Activated CD8-positive, alpha-beta memory T cell treated with anti-CD3 and anti-CD28 coated beads, Interleukin-2, amount 10 ng/mL, durations not matched to agents 7 days and 5 days (primary cell): Measurements from ENCODE around the gene SNTG2. TPM values are rescaled to one million over a fixed set of nuclear protein-coding genes. Genes with fewer than 3 reads are reported as not detected.

Experiments used
- ATAC-seq: fragments of 150-1000 bp; cut with Tn5 transposase; one replicate; pipeline ENCODE4 v1.10.0; 2021; ENCODE audit warnings: moderate library complexity
- CTCF ChIA-PET: fragments of 350-600 bp; sonication (Branson Sonifier 250); formaldehyde crosslinking; loops from one replicate; lab custom pipeline; 2021; ENCODE audit warnings: antibody characterized with exemption; lab: Charles Lee
- DNase-seq: peaks from one replicate; pipeline ENCODE4 v3.0.0-alpha.2; 2020
- H3K27ac Mint-ChIP-seq: one replicate; pipeline ENCODE4 v1.8.0; 2021; ENCODE audit warnings: mild to moderate bottlenecking, mixed read lengths
- H3K27me3 Mint-ChIP-seq: one replicate; pipeline ENCODE4 v1.8.0; 2021; ENCODE audit warnings: mixed read lengths
- H3K36me3 Mint-ChIP-seq: one replicate; pipeline ENCODE4 v1.8.0; 2021; ENCODE audit warnings: mild to moderate bottlenecking, mixed read lengths
- H3K4me1 Mint-ChIP-seq: one replicate; pipeline ENCODE4 v1.8.0; 2021; ENCODE audit warnings: mixed read lengths
- H3K4me3 Mint-ChIP-seq: one replicate; pipeline ENCODE4 v1.8.0; 2021; ENCODE audit warnings: mild to moderate bottlenecking, moderate library complexity, mixed read lengths
- H3K9me3 Mint-ChIP-seq: one replicate; pipeline ENCODE4 v1.8.0; 2022; ENCODE audit warnings: low read depth, mixed read lengths
- total RNA-seq, 2 experiments: library from RNA; stranded (reverse); gene quantifications; one replicate each; pipeline ENCODE4 v1.2.3, GENCODE V29; 2021

The SNTG2 gene
- total RNA-seq, 2 experiments from 2014 or later = 0.37 to 1.6 TPM

GRCh38 chr2:1294900-1295299 lies 344.3 kb downstream of the SNTG2 start:
- Mint-ChIP-seq H3K4me1 (no peaks in the 10 kb centered on the region), H3K36me3 (no peaks in the 10 kb centered on the region), H3K27me3 (no peaks in the 10 kb centered on the region), H3K27ac (no peak overlapping the region), H3K4me3 (no peak overlapping the region), H3K9me3 (no peaks in the 10 kb centered on the region)
- ATAC-seq (no peak), DNase-seq (no peak)
- CTCF ChIA-PET = no interaction called here

- Mint-ChIP-seq H3K27ac (no peak overlapping the region), H3K4me1 (no peaks in the 10 kb centered on the region), H3K36me3 (no peaks in the 10 kb centered on the region), H3K9me3 (no peaks in the 10 kb centered on the region), H3K4me3 (no peak overlapping the region), H3K27me3 (no peaks in the 10 kb centered on the region)
- CTCF ChIA-PET = no interaction called here
- DNase-seq = no peak
- no peak for ATAC-seq
These were observed 345.1 kb downstream of the SNTG2 start for GRCh38 chr2:1295740-1296139.

- no peaks in the 10 kb centered on the region for H3K9me3 Mint-ChIP-seq
- no peak overlapping the region for H3K4me3 Mint-ChIP-seq
- H3K36me3 Mint-ChIP-seq = no peaks in the 10 kb centered on the region
- CTCF ChIA-PET = no interaction called here
- H3K4me1 Mint-ChIP-seq = no peaks in the 10 kb centered on the region
- no peak for ATAC-seq
- DNase-seq = no peak
- H3K27me3 Mint-ChIP-seq = no peaks in the 10 kb centered on the region
- H3K27ac Mint-ChIP-seq = no peak overlapping the region
These were observed 346.9 kb downstream of the SNTG2 start for GRCh38 chr2:1297372-1298159.

GRCh38 chr2:1299043-1299442 lies 348.4 kb downstream of the SNTG2 start:
- ATAC-seq = no peak
- no peaks in the 10 kb centered on the region for H3K9me3 Mint-ChIP-seq
- H3K27me3 Mint-ChIP-seq = no peaks in the 10 kb centered on the region
- no peak overlapping the region for H3K4me3 Mint-ChIP-seq
- H3K27ac Mint-ChIP-seq = no peak overlapping the region
- DNase-seq = no peak
- CTCF ChIA-PET = no interaction called here
- no peaks in the 10 kb centered on the region for H3K36me3 Mint-ChIP-seq
- H3K4me1 Mint-ChIP-seq = no peaks in the 10 kb centered on the region

- CTCF ChIA-PET = interaction anchor here (1.2 kb wide), 1 partner anchor 15 kb away, joined by 3 read pairs; no protein-coding TSS in a partner anchor
- no peak for ATAC-seq
These were observed 349.6 kb downstream of the SNTG2 start for GRCh38 chr2:1300284-1300683.

GRCh38 chr2:1301056-1301455 lies 350.4 kb downstream of the SNTG2 start:
- ATAC-seq = no peak
- no peak for DNase-seq
- H3K27me3 Mint-ChIP-seq = no peaks in the 10 kb centered on the region
- H3K4me3 Mint-ChIP-seq = no peak overlapping the region
- no peaks in the 10 kb centered on the region for H3K4me1 Mint-ChIP-seq
- H3K36me3 Mint-ChIP-seq = no peaks in the 10 kb centered on the region
- H3K27ac Mint-ChIP-seq = no peak overlapping the region
- CTCF ChIA-PET = no interaction called here
- H3K9me3 Mint-ChIP-seq = no peaks in the 10 kb centered on the region

More at GRCh38 chr2:1300284-1300683, 349.6 kb downstream of the SNTG2 start:
- H3K9me3 Mint-ChIP-seq = no peaks in the 10 kb centered on the region
- no peaks in the 10 kb centered on the region for H3K4me1 Mint-ChIP-seq
- no peak overlapping the region for H3K4me3 Mint-ChIP-seq
- no peaks in the 10 kb centered on the region for H3K27me3 Mint-ChIP-seq
- no peak overlapping the region for H3K27ac Mint-ChIP-seq
- DNase-seq = no peak
- H3K36me3 Mint-ChIP-seq = no peaks in the 10 kb centered on the region

GRCh38 chr2:1305342-1306013 lies 354.8 kb downstream of the SNTG2 start:
- H3K27ac Mint-ChIP-seq = no peak overlapping the region
- CTCF ChIA-PET = no interaction called here
- H3K9me3 Mint-ChIP-seq = no peaks in the 10 kb centered on the region
- H3K27me3 Mint-ChIP-seq = no peaks in the 10 kb centered on the region
- DNase-seq (no peak), ATAC-seq (no peak)
- no peaks in the 10 kb centered on the region for H3K4me1 Mint-ChIP-seq
- no peaks in the 10 kb centered on the region for H3K36me3 Mint-ChIP-seq
- H3K4me3 Mint-ChIP-seq = no peak overlapping the region

GRCh38 chr2:1306014-1306686 lies 355.5 kb downstream of the SNTG2 start:
- no peak overlapping the region for H3K27ac Mint-ChIP-seq
- no peak for ATAC-seq
- no peak for DNase-seq
- H3K27me3 Mint-ChIP-seq = no peaks in the 10 kb centered on the region
- no peaks in the 10 kb centered on the region for H3K4me1 Mint-ChIP-seq
- H3K4me3 Mint-ChIP-seq = no peak overlapping the region
- CTCF ChIA-PET = no interaction called here
- H3K36me3 Mint-ChIP-seq = no peaks in the 10 kb centered on the region
- H3K9me3 Mint-ChIP-seq = no peaks in the 10 kb centered on the region

- Mint-ChIP-seq H3K9me3 (no peaks in the 10 kb centered on the region), H3K4me3 (no peak overlapping the region), H3K27me3 (no peaks in the 10 kb centered on the region), H3K27ac (no peak overlapping the region), H3K4me1 (no peaks in the 10 kb centered on the region), H3K36me3 (no peaks in the 10 kb centered on the region)
- ATAC-seq = no peak
- CTCF ChIA-PET = no interaction called here
- no peak for DNase-seq
These were observed 356.3 kb downstream of the SNTG2 start for GRCh38 chr2:1306687-1307516.

- Mint-ChIP-seq H3K4me3 (no peak overlapping the region), H3K27ac (no peak overlapping the region), H3K4me1 (no peaks in the 10 kb centered on the region), H3K9me3 (no peaks in the 10 kb centered on the region), H3K36me3 (no peaks in the 10 kb centered on the region), H3K27me3 (no peaks in the 10 kb centered on the region)
- DNase-seq (no peak), ATAC-seq (no peak)
- CTCF ChIA-PET = no interaction called here
These were observed 357.0 kb downstream of the SNTG2 start for GRCh38 chr2:1307670-1308069.

- no peaks in the 10 kb centered on the region for H3K4me1 Mint-ChIP-seq
- H3K27me3 Mint-ChIP-seq = no peaks in the 10 kb centered on the region
- no peak for ATAC-seq
- no peak for DNase-seq
- no peak overlapping the region for H3K27ac Mint-ChIP-seq
- no peaks in the 10 kb centered on the region for H3K36me3 Mint-ChIP-seq
- no peaks in the 10 kb centered on the region for H3K9me3 Mint-ChIP-seq
- H3K4me3 Mint-ChIP-seq = no peak overlapping the region
- CTCF ChIA-PET = interaction anchor here (1.4 kb wide), 1 partner anchor 242 kb away, joined by 3 read pairs; no protein-coding TSS in a partner anchor
These were observed 358.0 kb downstream of the SNTG2 start for GRCh38 chr2:1308678-1309077.

- H3K36me3 Mint-ChIP-seq = no peaks in the 10 kb centered on the region
- ATAC-seq (no peak), DNase-seq (no peak)
- H3K4me1 Mint-ChIP-seq = no peaks in the 10 kb centered on the region
- H3K27ac Mint-ChIP-seq = no peak overlapping the region
- CTCF ChIA-PET = no interaction called here
- no peak overlapping the region for H3K4me3 Mint-ChIP-seq
- no peaks in the 10 kb centered on the region for H3K27me3 Mint-ChIP-seq
- H3K9me3 Mint-ChIP-seq = no peaks in the 10 kb centered on the region
These were observed 358.9 kb downstream of the SNTG2 start for GRCh38 chr2:1309507-1309906.

GRCh38 chr2:1310202-1310601 lies 359.6 kb downstream of the SNTG2 start:
- Mint-ChIP-seq H3K9me3 (no peaks in the 10 kb centered on the region), H3K4me3 (no peak overlapping the region), H3K27ac (no peak overlapping the region), H3K36me3 (no peaks in the 10 kb centered on the region), H3K27me3 (no peaks in the 10 kb centered on the region), H3K4me1 (no peaks in the 10 kb centered on the region)
- CTCF ChIA-PET = no interaction called here
- ATAC-seq (no peak), DNase-seq (no peak)
